ENCODE measurements around the gene RHOB.

DNA sequence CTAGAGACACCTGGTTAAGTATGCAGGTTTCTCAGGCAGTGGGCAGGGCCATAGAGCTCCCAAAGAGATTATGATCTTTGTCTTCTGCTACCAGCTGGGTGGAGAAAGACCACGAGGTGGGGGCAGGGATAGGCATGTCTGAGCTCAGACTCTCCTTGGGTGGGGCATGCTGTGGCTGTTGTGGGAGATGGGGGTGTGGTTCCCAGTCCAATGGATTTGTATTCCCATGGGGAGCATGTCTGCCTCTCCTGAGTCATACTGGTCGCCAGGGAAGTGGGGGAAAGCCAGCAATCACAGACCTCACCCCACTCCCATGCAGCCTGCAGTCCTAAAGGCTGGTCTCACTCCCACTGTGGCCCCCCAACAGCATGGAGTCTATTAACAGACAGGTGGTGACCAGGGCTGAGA lies 31.4 kb upstream of the RHOB start:
- TF ChIP-seq JARID2 (CRISPR knock-in tag; IDR thresholded peaks at IDR 0.05; ENCODE audit: insufficient replicate concordance) (no peak), TAF1 (CRISPR knock-in tag; IDR thresholded peaks at IDR 0.05) (no peak), ZNF235 (CRISPR knock-in tag; IDR thresholded peaks at IDR 0.05; ENCODE audit: borderline replicate concordance) (no peak), FOXA1 (IDR thresholded peaks at IDR 0.05) (no peak), FOXA1 (CRISPR knock-in tag; IDR thresholded peaks at IDR 0.05) (no peak), CC2D1A (CRISPR knock-in tag; IDR thresholded peaks at IDR 0.05) (no peak), IRF2 (CRISPR knock-in tag; IDR thresholded peaks at IDR 0.05) (no peak), PCBP1 (IDR thresholded peaks at IDR 0.05; ENCODE audit: borderline replicate concordance, low read depth, low read length) (no peak)
